Endothelial cell of umbilical vein (primary cell): ENCODE measurements around the gene ERGIC1. TPM values are rescaled to one million over a fixed set of nuclear protein-coding genes. Genes with fewer than 3 reads are reported as not detected.
A peak's percentile ranks its signal among the peaks of the same experiment; 100 is the strongest.

Experiments used
- BruUV-seq: library from RNA; stranded (reverse); fragments of 400-500 nt; replicated peaks from 2 replicates; lab custom pipeline; 2021; lab: Mats Ljungman, UMichigan
- CTCF ChIA-PET: fragments of 300-600, 350-600 bp; sonication (Branson Sonifier 250); formaldehyde crosslinking; loops from one replicate; lab custom pipeline; 2021; ENCODE audit warnings: antibody characterized with exemption, inconsistent platforms; lab: Charles Lee
- POLR2A ChIA-PET: fragments of 300-600, 350-600 bp; sonication (Branson Sonifier 250); formaldehyde crosslinking; loops from one replicate; lab custom pipeline; 2021; ENCODE audit warnings: antibody characterized with exemption, inconsistent platforms; lab: Charles Lee
- DNase-seq: peaks from one replicate; pipeline ENCODE4 v3.0.0-alpha.2; 2011; ENCODE audit warnings: low read depth, low spot score
- FAIRE-seq: peaks from 2 replicates; lab custom pipeline; 2011; peaks lifted over from hg19 to GRCh38; lab: Jason Lieb, UNC
- H2AFZ ChIP-seq: 2 replicates; pipeline ENCODE4 v1.6.0; 2012; ENCODE audit warnings: low read depth, low read length, control low read depth, inconsistent platforms
- H3K27ac ChIP-seq: 2 replicates; pipeline ENCODE4 v1.5.1; 2011; ENCODE audit warnings: low read depth, mild to moderate bottlenecking, control low read depth, low read length, moderate library complexity; ENCODE audit not compliant: insufficient read depth
- H3K27me3 ChIP-seq, 2 experiments: 2 replicates each; pipeline versions ENCODE4 v1.6.0 to v1.6.1; 2011; ENCODE audit warnings: low read length in 2 of 2, mixed read lengths in 1 of 2; ENCODE audit not compliant: control insufficient read depth in 2 of 2, insufficient read depth in 2 of 2
- H3K36me3 ChIP-seq, 2 experiments: 2 replicates in 1 of 2; 3 replicates in 1 of 2; pipeline ENCODE4 v1.5.1; 2011; ENCODE audit warnings: low read length in 2 of 2, mild to moderate bottlenecking in 1 of 2, moderate library complexity in 1 of 2; ENCODE audit not compliant: control insufficient read depth in 2 of 2, insufficient read depth in 2 of 2; ENCODE audit errors: extremely low read depth in 1 of 2
- H3K4me1 ChIP-seq: 3 replicates; pipeline ENCODE4 v1.5.1; 2011; ENCODE audit warnings: mild to moderate bottlenecking, low read length; ENCODE audit not compliant: control insufficient read depth, insufficient read depth; ENCODE audit errors: extremely low read depth
- H3K4me2 ChIP-seq: 2 replicates; pipeline ENCODE4 v1.6.1; 2011; ENCODE audit warnings: low read length, control low read depth, mixed read lengths; ENCODE audit not compliant: insufficient read depth
- H3K4me3 ChIP-seq, 3 experiments: fragments of 200-600 bp in 1 of 3; sonication (generic), shearing (Covaris generic) in 1 of 3; replicated peaks in 1 of 3; 2 replicates each; pipeline ENCODE4 v1.5.1; 2011 to 2016; ENCODE audit warnings: control low read depth in 3 of 3, low read length in 3 of 3, mild to moderate bottlenecking in 2 of 3, inconsistent platforms in 1 of 3, low read depth in 1 of 3, moderate library complexity in 1 of 3; ENCODE audit not compliant: insufficient read depth in 1 of 3
- H3K79me2 ChIP-seq: 2 replicates; pipeline ENCODE4 v1.6.0; 2012; ENCODE audit warnings: low read length, inconsistent platforms; ENCODE audit not compliant: control insufficient read depth, insufficient read depth
- H3K9ac ChIP-seq: replicated peaks from 2 replicates; pipeline ENCODE3; 2011; ENCODE audit warnings: low read length, control low read depth; ENCODE audit not compliant: insufficient read depth; ENCODE audit errors: extremely low read depth
- H3K9me1 ChIP-seq: replicated peaks from 3 replicates; pipeline ENCODE4 v1.6.0; 2011; ENCODE audit warnings: mild to moderate bottlenecking, low read length; ENCODE audit not compliant: control insufficient read depth, insufficient read depth; ENCODE audit errors: extremely low read depth
- H3K9me3 ChIP-seq: replicated peaks from 2 replicates; pipeline ENCODE4 v1.5.1; 2012; ENCODE audit warnings: low read length, inconsistent platforms; ENCODE audit not compliant: control insufficient read depth, insufficient read depth
- H4K20me1 ChIP-seq: replicated peaks from 2 replicates; pipeline ENCODE3; 2011; ENCODE audit warnings: mild to moderate bottlenecking, low read length; ENCODE audit not compliant: control insufficient read depth, insufficient read depth; ENCODE audit errors: extremely low read depth
- EZH2 ChIP-seq: IDR thresholded peaks from 2 replicates; pipeline ENCODE4 v1.6.1; 2012; ENCODE audit warnings: borderline replicate concordance, low read depth, mild to moderate bottlenecking, moderate library complexity, low read length, inconsistent platforms; ENCODE audit not compliant: severe bottlenecking
- FOS ChIP-seq: IDR thresholded peaks from 2 replicates; pipeline ENCODE4 v1.6.1; 2011; ENCODE audit warnings: mild to moderate bottlenecking, low read length, moderate library complexity, borderline replicate concordance; ENCODE audit not compliant: insufficient read depth
- JUN ChIP-seq: IDR thresholded peaks from 2 replicates; pipeline ENCODE4 v1.6.1; 2011; ENCODE audit warnings: borderline replicate concordance, low read depth; ENCODE audit not compliant: insufficient read length, insufficient read depth
- POLR2A ChIP-seq: IDR thresholded peaks from 2 replicates; pipeline ENCODE4 v1.6.1; 2012; ENCODE audit warnings: low read depth, mild to moderate bottlenecking, control low read depth, low read length
- dilution Hi-C: fragments of 300-500 bp; cut with MboI; formaldehyde crosslinking; loops from one replicate; pipeline ENCODE4 v1.15.0; 2019; ENCODE audit warnings: low sequenced_read_pairs; ENCODE audit not compliant: extremely low pct_ligation_motif_present
- intact Hi-C: fragments of 100-400 bp; cut with micrococcal nuclease; formaldehyde crosslinking; loops from one replicate; pipeline ENCODE4 v1.10.0; 2022
- polyA plus RNA-seq, 4 experiments: library from polyadenylated mRNA; depleted of rRNA in 3 of 4; stranded (reverse) in 3 of 4; unstranded in 1 of 4; fragments of >200 nt; gene quantifications; 2 replicates each; pipeline versions ENCODE4 v1.2.1 to v1.2.3, GENCODE V29; 2011 to 2012; ENCODE audit warnings: missing spikeins in 1 of 4
- total RNA-seq: library from RNA; stranded (reverse); gene quantifications from 2 replicates; pipeline ENCODE4 v1.2.3, GENCODE V29; 2021

The ERGIC1 gene
- total and polyA plus RNA-seq, 2 donors (not counting 3 experiments of a cell fraction or from before 2014, with no cell fraction given) = 105 to 109 TPM

DNA sequence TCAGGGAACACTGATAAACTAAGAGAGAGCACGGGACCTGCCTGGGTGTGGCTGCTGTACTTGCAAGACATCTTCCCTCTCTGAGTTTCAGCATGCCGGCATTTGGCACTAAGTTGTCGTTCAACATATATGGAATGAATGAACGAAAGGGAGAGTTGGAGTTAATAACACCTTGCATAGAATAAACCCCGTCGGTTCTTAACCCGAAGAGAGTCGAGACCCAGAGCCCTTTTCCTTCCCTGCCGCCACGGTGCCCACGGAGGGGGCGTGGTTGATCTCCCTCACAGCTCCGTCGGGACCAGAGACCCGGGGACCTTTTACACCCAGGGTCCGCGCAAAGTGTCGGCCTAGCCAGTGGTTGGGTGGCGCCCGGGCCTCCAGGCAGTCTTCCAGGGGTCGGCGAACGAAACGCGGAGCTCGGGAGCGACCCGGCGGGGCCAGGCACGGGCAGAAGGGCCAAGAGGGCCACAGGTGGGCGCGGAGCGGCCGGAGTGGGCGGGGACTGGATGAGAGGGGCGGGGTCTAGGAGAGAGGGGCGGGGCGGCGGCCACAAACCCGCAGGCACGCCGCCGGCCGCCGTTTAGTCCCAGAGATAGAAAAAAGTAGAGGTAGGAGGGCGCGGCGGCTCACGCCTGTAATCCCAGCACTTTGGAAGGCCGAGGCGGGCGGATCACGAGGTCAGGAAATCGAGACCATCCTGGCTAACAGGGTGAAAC lies 124.4 kb downstream of the ERGIC1 start:
- H3K36me3 ChIP-seq = no peaks in the 10 kb centered on the region
- FAIRE-seq (peak; percentile 48), DNase-seq (peak; percentile 58)
- H3K4me2 ChIP-seq = peak overlapping the region; percentile 76
- peak overlapping the region; percentile 86 for H3K9ac ChIP-seq
- H3K9me1 ChIP-seq = no peaks in the 10 kb centered on the region
- H3K4me1 ChIP-seq = peaks cover 22% of the 10 kb centered on the region
- no peaks in the 10 kb centered on the region for H3K9me3 ChIP-seq
- dilution Hi-C loops (no loop called here), intact Hi-C loops (loop anchor here (1.0 to 5.0 kb wide), 7 partner anchors 25 to 514 kb away; partner anchors contain the start of genes ATP6V0E1, CREBRF and DUSP1)
- no peaks in the 10 kb centered on the region for H4K20me1 ChIP-seq
- TSS peak; percentile 63 for BruUV-seq
- no peaks in the 10 kb centered on the region for H3K27me3 ChIP-seq
- CTCF ChIA-PET = interaction anchor here (0.6 to 2.6 kb wide), 9 partner anchors 8 to 373 kb away, joined by 3 to 11 read pairs (median 5); partner anchors contain the start of gene ATP6V0E1
- H2AFZ ChIP-seq = peak overlapping the region; percentile 92
- TF ChIP-seq FOS (no peak), POLR2A (no peak), JUN (no peak), EZH2 (no peak)
- peak overlapping the region; percentile 59 for H3K27ac ChIP-seq
- peak overlapping the region; percentile 59 to 66 (median 63) for H3K4me3 ChIP-seq
- H3K79me2 ChIP-seq = peaks cover 5% of the 10 kb centered on the region
- POLR2A ChIA-PET = interaction anchor here (0.7 to 1.5 kb wide), 5 partner anchors 14 to 371 kb away, joined by 3 to 5 read pairs (median 3); partner anchors contain the start of gene ATP6V0E1
